H9 (cell line): ENCODE data around the gene CBLB. TPM values are rescaled to one million over a fixed set of nuclear protein-coding genes. Genes with fewer than 3 reads are reported as not detected.

Source experiments
- DNase-seq: peaks from one replicate; pipeline ENCODE4 v3.0.0-alpha.2; 2017
- H2AFZ ChIP-seq: one replicate; pipeline ENCODE4 v1.6.1; 2013; ENCODE audit warnings: mild to moderate bottlenecking, low read length, control low read depth, moderate library complexity
- H2AK5ac ChIP-seq: 2 replicates; pipeline ENCODE4 v1.6.1; 2013; ENCODE audit warnings: low read length, control low read depth, mixed read lengths; ENCODE audit not compliant: insufficient read length
- H2BK120ac ChIP-seq: one replicate; pipeline ENCODE4 v1.6.1; 2013; ENCODE audit warnings: low read depth, mild to moderate bottlenecking, low read length, control low read depth, inconsistent platforms; ENCODE audit not compliant: poor library complexity, severe bottlenecking
- H2BK12ac ChIP-seq: 2 replicates; pipeline ENCODE4 v1.6.1; 2013; ENCODE audit warnings: low read length, control low read depth, mixed read lengths, low read depth; ENCODE audit not compliant: insufficient read length
- H2BK15ac ChIP-seq: 2 replicates; pipeline ENCODE4 v1.6.1; 2013; ENCODE audit warnings: low read depth, low read length, control low read depth
- H2BK20ac ChIP-seq: one replicate; pipeline ENCODE4 v1.6.1; 2013; ENCODE audit warnings: low read depth, mild to moderate bottlenecking, low read length, control low read depth, inconsistent platforms; ENCODE audit not compliant: poor library complexity, severe bottlenecking
- H2BK5ac ChIP-seq: 2 replicates; pipeline ENCODE4 v1.6.1; 2013; ENCODE audit warnings: low read length, control low read depth, mixed read lengths; ENCODE audit not compliant: insufficient read length
- H3K14ac ChIP-seq: 2 replicates; pipeline ENCODE4 v1.6.1; 2013; ENCODE audit warnings: low read length, control low read depth; ENCODE audit not compliant: insufficient read depth
- H3K18ac ChIP-seq: 2 replicates; pipeline ENCODE4 v1.6.1; 2013; ENCODE audit warnings: low read depth, mild to moderate bottlenecking, mixed read lengths, low read length, control low read depth; ENCODE audit not compliant: insufficient read length
- H3K23ac ChIP-seq: 2 replicates; pipeline ENCODE4 v1.6.1; 2013; ENCODE audit warnings: low read length, control low read depth, mixed read lengths, low read depth; ENCODE audit not compliant: insufficient read length
- H3K23me2 ChIP-seq: 2 replicates; pipeline ENCODE4 v1.6.1; 2013; ENCODE audit warnings: low read depth, mild to moderate bottlenecking, mixed read lengths, low read length, control low read depth; ENCODE audit not compliant: insufficient read length, poor library complexity, severe bottlenecking
- H3K27ac ChIP-seq: 2 replicates; pipeline ENCODE4 v1.5.1; 2013; ENCODE audit warnings: low read length, control low read depth, mixed read lengths, low read depth; ENCODE audit not compliant: insufficient read length
- H3K27me3 ChIP-seq: 2 replicates; pipeline ENCODE4 v1.6.1; 2013; ENCODE audit warnings: low read length, control low read depth, inconsistent platforms; ENCODE audit not compliant: insufficient read depth
- H3K4ac ChIP-seq: 2 replicates; pipeline ENCODE4 v1.6.1; 2013; ENCODE audit warnings: low read depth, mild to moderate bottlenecking, control low read depth, inconsistent platforms, low read length, moderate library complexity
- H3K4me1 ChIP-seq: 2 replicates; pipeline ENCODE4 v1.6.1; 2013; ENCODE audit warnings: low read length, control low read depth, inconsistent platforms; ENCODE audit not compliant: insufficient read depth
- H3K4me2 ChIP-seq: 2 replicates; pipeline ENCODE4 v1.6.1; 2013; ENCODE audit warnings: low read length, control low read depth, mixed read lengths; ENCODE audit not compliant: insufficient read length, insufficient read depth
- H3K56ac ChIP-seq: 2 replicates; pipeline ENCODE4 v1.6.1; 2013; ENCODE audit warnings: low read depth, mild to moderate bottlenecking, mixed read lengths, low read length, control low read depth; ENCODE audit not compliant: insufficient read length
- H3K79me1 ChIP-seq: 2 replicates; pipeline ENCODE4 v1.6.1; 2013; ENCODE audit warnings: low read depth, mild to moderate bottlenecking, moderate library complexity, low read length, control low read depth, inconsistent platforms; ENCODE audit not compliant: insufficient read depth, poor library complexity, severe bottlenecking
- H3K79me2 ChIP-seq: 2 replicates; pipeline ENCODE4 v1.6.1; 2013; ENCODE audit warnings: low read length, control low read depth, inconsistent platforms; ENCODE audit not compliant: insufficient read depth
- H3K9ac ChIP-seq: 2 replicates; pipeline ENCODE4 v1.6.1; 2013; ENCODE audit warnings: low read length, control low read depth, mixed read lengths; ENCODE audit not compliant: insufficient read length; ENCODE audit errors: extremely low read depth
- H3K9me3 ChIP-seq: one replicate; pipeline ENCODE4 v1.6.1; 2013; ENCODE audit warnings: low read depth, low read length, inconsistent platforms; ENCODE audit not compliant: control insufficient read depth
- H3T11ph ChIP-seq: one replicate; pipeline ENCODE4 v1.6.1; 2013; ENCODE audit warnings: mild to moderate bottlenecking, low read length, control low read depth, inconsistent platforms
- H4K20me1 ChIP-seq: one replicate; pipeline ENCODE4 v1.6.1; 2013; ENCODE audit not compliant: control insufficient read depth, insufficient read length, insufficient read depth
- H4K5ac ChIP-seq: 2 replicates; pipeline ENCODE4 v1.6.1; 2013; ENCODE audit warnings: low read depth, mild to moderate bottlenecking, mixed read lengths, low read length, control low read depth; ENCODE audit not compliant: insufficient read length
- H4K8ac ChIP-seq: replicated peaks from 2 replicates; pipeline ENCODE4 v1.6.1; 2013; ENCODE audit warnings: low read length, control low read depth, mixed read lengths, low read depth; ENCODE audit not compliant: insufficient read length
- H4K91ac ChIP-seq: 2 replicates; pipeline ENCODE4 v1.6.1; 2013; ENCODE audit warnings: low read depth, mild to moderate bottlenecking, moderate library complexity, mixed read lengths, low read length, control low read depth; ENCODE audit not compliant: insufficient read length
- H3K27ac Mint-ChIP-seq, 3 experiments: 2 replicates in 2 of 3; 3 replicates in 1 of 3; pipeline ENCODE4 v1.8.0; 2020 to 2021; ENCODE audit warnings: mixed read lengths in 3 of 3, mild to moderate bottlenecking in 1 of 3, moderate library complexity in 1 of 3
- H3K27me3 Mint-ChIP-seq: 2 replicates; pipeline ENCODE4 v1.8.0; 2021; ENCODE audit warnings: low read depth, mild to moderate bottlenecking, moderate library complexity, mixed read lengths
- H3K36me3 Mint-ChIP-seq, 3 experiments: 2 replicates in 2 of 3; 3 replicates in 1 of 3; pipeline ENCODE4 v1.8.0; 2020 to 2021; ENCODE audit warnings: low read depth in 3 of 3, mixed read lengths in 3 of 3; ENCODE audit not compliant: insufficient read depth in 1 of 3
- H3K4me1 Mint-ChIP-seq, 2 experiments: 2 replicates each; pipeline ENCODE4 v1.8.0; 2020; ENCODE audit warnings: mixed read lengths in 2 of 2
- H3K4me3 Mint-ChIP-seq, 2 experiments: 2 replicates in 1 of 2; 3 replicates in 1 of 2; pipeline ENCODE4 v1.8.0; 2020 to 2021; ENCODE audit warnings: mild to moderate bottlenecking in 2 of 2, mixed read lengths in 2 of 2, moderate library complexity in 1 of 2
- H3K9me3 Mint-ChIP-seq, 2 experiments: 2 replicates in 1 of 2; 3 replicates in 1 of 2; pipeline ENCODE4 v1.8.0; 2020; ENCODE audit warnings: mild to moderate bottlenecking in 2 of 2, mixed read lengths in 2 of 2, moderate library complexity in 1 of 2
- WGBS: extraction: QIAGEN DNeasy Blood & Tissue Kit; methylation state at CpG from one replicate; pipeline ENCODE4 v1.1.7; 2013; ENCODE audit warnings: missing lambda C conversion rate, low lambda C conversion rate, mixed read lengths; ENCODE audit not compliant: insufficient read length; ENCODE audit errors: extremely low coverage; 5-methylcytosine and 5-hydroxymethylcytosine counted together
- total RNA-seq: library from RNA; stranded (reverse); gene quantifications from 2 replicates; pipeline ENCODE4 v1.2.1, GENCODE V29; 2021
- TF ChIP-seq, protein P1 (sequence below): fragments of 200-600 bp; sonication (generic); conservative IDR thresholded peaks from 3 replicates; pipeline ENCODE4 v1.8.0; 2021; ENCODE audit warnings: antibody characterized with exemption, mild to moderate bottlenecking

Gene CBLB
- total RNA-seq, 1 experiment from 2014 or later = 25.7 TPM

DNA sequence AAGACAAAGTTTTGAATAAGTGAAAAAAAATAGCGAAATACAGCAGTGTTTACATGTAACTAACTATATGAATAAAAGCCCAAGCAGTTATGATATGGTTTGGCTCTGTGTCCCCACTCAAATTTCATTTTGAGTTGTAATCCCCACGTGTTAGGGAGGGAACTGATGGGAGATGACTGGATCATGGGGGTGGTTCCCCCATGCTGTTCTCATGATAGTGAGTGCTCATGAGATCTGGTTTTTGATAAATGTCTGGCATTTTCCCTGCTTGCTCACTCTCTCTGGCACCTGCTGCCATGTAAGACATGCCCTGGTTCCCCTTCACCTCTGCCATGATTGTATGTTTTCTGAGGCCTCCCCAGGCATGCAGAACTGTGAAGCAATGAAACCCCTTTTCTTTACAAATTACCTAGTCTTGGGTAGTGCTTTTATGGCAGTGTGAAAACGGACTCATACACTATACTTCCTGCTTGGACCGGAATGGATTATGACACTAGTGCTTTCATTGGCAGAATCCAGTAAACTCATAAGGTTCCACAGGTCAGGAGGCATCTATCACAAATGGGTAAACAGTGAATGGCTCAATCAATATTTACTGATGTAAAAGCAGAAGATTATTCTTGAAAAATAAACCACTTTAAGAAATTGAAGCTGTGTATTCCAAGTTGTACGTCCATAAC lies 192.1 kb downstream of the CBLB start:
- Histone ChIP-seq H3K27ac (no peak overlapping the region), H2BK15ac (no peak overlapping the region), H3K27me3 (no peaks in the 10 kb centered on the region), H3K9me3 (no peaks in the 10 kb centered on the region), H3K14ac (no peak overlapping the region), H2BK12ac (no peak overlapping the region), H3T11ph (no peak overlapping the region), H3K9ac (no peak overlapping the region), H3K79me2 (no peaks in the 10 kb centered on the region), H3K56ac (no peak overlapping the region), H3K23me2 (no peaks in the 10 kb centered on the region), H4K20me1 (no peaks in the 10 kb centered on the region), H3K4me2 (no peak overlapping the region), H3K23ac (no peak overlapping the region), H2AFZ (no peak overlapping the region), H3K79me1 (no peaks in the 10 kb centered on the region), H4K8ac (no peak overlapping the region), H2BK5ac (no peak overlapping the region), H4K5ac (no peak overlapping the region), H4K91ac (no peak overlapping the region), H3K4me1 (no peaks in the 10 kb centered on the region), H2AK5ac (no peak overlapping the region), H2BK20ac (no peak overlapping the region), H3K4ac (no peak overlapping the region), H2BK120ac (no peak overlapping the region), H3K18ac (no peak overlapping the region)
- no peaks in the 10 kb centered on the region for H3K9me3 Mint-ChIP-seq
- peaks cover 10 to 36% (median 35%) of the 10 kb centered on the region in 3 experiments; a peak in 6 of 7 replicates for H3K36me3 Mint-ChIP-seq
- H3K27me3 Mint-ChIP-seq = no peaks in the 10 kb centered on the region
- no peak overlapping the region for H3K4me3 Mint-ChIP-seq
- no peak overlapping the region for H3K27ac Mint-ChIP-seq
- no CpG with 5 or more reads among the region's 5 CpGs for WGBS
- TF ChIP-seq, protein P1, sequence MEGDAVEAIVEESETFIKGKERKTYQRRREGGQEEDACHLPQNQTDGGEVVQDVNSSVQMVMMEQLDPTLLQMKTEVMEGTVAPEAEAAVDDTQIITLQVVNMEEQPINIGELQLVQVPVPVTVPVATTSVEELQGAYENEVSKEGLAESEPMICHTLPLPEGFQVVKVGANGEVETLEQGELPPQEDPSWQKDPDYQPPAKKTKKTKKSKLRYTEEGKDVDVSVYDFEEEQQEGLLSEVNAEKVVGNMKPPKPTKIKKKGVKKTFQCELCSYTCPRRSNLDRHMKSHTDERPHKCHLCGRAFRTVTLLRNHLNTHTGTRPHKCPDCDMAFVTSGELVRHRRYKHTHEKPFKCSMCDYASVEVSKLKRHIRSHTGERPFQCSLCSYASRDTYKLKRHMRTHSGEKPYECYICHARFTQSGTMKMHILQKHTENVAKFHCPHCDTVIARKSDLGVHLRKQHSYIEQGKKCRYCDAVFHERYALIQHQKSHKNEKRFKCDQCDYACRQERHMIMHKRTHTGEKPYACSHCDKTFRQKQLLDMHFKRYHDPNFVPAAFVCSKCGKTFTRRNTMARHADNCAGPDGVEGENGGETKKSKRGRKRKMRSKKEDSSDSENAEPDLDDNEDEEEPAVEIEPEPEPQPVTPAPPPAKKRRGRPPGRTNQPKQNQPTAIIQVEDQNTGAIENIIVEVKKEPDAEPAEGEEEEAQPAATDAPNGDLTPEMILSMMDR = no peak
- no peak for DNase-seq
- no peaks in the 10 kb centered on the region for H3K4me1 Mint-ChIP-seq
